K562 treated with DMSO at 1 percent for 12 hours (cell line): ENCODE results near the gene IL1A. TPM values are rescaled to one million over a fixed set of nuclear protein-coding genes. Genes with fewer than 3 reads are reported as not detected.

ENCODE experiments used
- total RNA-seq: library from RNA; unstranded; fragments of 300-600 nt; gene quantifications from 2 replicates; pipeline ENCODE4 v1.2.3, GENCODE V29; 2022; ENCODE audit not compliant: insufficient read depth

Gene IL1A, protein sequence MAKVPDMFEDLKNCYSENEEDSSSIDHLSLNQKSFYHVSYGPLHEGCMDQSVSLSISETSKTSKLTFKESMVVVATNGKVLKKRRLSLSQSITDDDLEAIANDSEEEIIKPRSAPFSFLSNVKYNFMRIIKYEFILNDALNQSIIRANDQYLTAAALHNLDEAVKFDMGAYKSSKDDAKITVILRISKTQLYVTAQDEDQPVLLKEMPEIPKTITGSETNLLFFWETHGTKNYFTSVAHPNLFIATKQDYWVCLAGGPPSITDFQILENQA
- 1.0 and 2.8 TPM in 2 replicates for total RNA-seq

DNA sequence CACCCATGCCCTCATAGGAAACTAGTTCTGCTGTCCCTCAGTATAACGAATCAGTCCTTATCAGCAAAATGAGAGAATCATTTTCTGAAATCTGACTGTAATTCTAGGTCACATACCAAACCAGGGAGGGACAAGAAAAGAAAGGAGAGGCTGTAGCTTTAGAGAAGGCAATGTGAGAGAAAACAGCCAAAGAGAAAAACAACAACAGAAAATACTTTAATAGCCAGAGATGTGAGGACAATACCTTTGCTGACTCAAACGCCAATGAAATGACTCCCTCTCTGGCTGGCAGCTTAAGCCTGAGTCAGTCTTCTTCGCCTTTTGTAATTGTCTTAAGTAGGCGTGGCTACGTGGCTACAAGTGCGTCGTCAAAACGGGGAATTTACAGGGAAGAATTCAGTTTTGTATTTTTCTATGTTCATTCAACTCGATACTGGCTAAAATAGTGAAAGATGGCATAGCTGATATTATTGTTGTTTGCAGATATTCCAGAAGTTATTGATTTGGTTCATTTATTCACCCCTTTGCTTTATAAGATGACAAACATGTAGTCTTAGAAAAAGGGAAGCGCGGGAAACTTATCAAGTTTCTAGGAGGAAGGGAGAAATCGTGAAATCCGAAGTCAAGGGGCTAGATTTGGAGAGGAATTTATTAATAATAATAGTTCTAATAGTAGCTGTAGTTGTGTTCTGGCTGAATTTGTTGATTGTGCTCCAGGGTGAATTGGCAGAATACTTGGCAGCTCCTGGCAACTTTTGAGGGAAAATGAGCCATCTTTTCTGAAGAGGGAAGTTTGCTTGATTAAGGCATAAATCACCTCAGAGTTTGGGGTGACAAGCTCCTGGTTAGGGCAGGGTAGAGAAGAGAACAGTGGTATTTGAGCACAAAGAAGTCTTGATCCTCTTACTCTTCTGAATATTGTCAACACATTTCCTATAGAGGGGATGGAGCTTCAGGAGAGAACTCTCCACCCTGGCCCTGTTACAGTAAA, at the start of gene IL1A:
Gene IL1A, minus strand, starts transcription at position 295 of the 991 bp plus-strand sequence. CDS start 723 bp downstream, outside the sequence.

DNA sequence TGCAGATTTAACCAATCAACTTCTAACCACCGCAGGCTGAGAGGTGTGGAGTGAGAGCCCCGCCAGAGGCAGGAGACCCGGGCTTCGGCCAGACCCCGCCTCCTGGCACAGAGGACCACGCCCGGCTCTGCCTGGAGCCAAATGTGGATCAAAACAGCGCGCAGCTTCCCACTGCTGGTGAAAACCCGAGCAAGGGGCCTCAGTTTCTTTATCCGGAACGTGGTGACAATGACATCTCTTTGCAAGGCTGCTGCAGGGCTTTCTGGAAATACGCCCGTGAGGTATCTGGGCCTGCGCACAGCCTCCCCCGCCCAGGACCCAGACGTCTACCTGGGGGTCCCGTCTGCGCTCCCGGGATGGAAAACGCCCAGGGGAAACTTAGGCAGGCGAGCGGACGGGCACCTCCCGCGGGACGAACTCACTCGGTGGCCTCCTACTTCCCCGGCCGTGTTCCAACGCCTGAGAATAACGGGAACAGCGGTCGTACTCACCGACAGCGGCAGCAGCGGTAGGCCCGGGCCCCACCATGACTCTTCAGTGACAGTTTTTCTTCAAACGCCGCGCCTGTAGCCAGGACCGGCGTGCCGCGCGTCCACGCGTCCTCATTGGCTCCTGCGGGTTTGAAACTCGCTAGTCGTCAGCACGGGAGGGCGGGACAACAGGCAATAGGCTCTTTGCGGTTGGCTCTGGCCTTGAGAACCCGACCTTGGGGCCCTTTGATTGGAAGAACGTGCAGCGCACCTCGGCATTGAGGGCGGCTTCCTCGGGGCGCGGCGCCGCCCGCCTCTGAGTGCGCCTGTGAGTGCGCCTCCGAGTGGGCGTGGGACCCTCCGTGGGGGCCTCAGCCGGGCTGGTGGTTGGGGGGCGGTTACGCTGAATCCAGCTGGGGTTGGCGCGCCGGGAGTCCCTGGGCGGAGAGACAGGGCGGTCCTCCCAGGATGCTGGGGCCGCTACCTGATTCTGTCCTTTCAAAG, 19.9 kb downstream of the IL1A start, which contains the start of gene CKAP2L:
Gene CKAP2L, minus strand, starts transcription at position 539 of the 974 bp plus-strand sequence. Its CDS starts 11 bp downstream, at position 528.

Other genes starting within 250 kb of the IL1A start
- gene POLR1B, start 242.0 kb downstream of the IL1A start, total RNA-seq = 4.2 and 10.5 TPM in 2 replicates
- gene CHCHD5, start 199.9 kb downstream of the IL1A start, total RNA-seq = 47.4 and 90.1 TPM in 2 replicates
- 38.0 and 94.2 TPM in 2 replicates for gene SLC20A1, start 138.6 kb downstream of the IL1A start, total RNA-seq
- gene NT5DC4, start 63.5 kb downstream of the IL1A start, total RNA-seq = not detected in 2 replicates
- 6.3 and 25.9 TPM in 2 replicates for gene CKAP2L, start 19.9 kb downstream of the IL1A start, total RNA-seq
- gene IL1B, start 52.3 kb upstream of the IL1A start, total RNA-seq = 0.78 TPM in 1 of 2 replicates, not detected in the other
- gene IL37, start 126.7 kb upstream of the IL1A start, total RNA-seq = not detected in 2 replicates
- not detected in 2 replicates for gene IL36G, start 193.5 kb upstream of the IL1A start, total RNA-seq
- not detected in 2 replicates for gene IL36A, start 221.0 kb upstream of the IL1A start, total RNA-seq